ENCODE results near the gene ZNF397. TPM values are rescaled to one million over a fixed set of nuclear protein-coding genes. Genes with fewer than 3 reads are reported as not detected.

ZNF397 gene
- total and polyA plus RNA-seq, 2 donors (not counting 3 experiments of a cell fraction or from before 2014, with no cell fraction given), result 1.5 to 5.5 TPM

- H3K79me2 ChIP-seq (ENCODE audit: control insufficient read depth, insufficient read depth, low read length), result peaks cover 25% of the 10 kb centered on the region
- ChIA-PET CTCF (interaction anchor here (0.7 kb wide), 1 partner anchor 71 kb away, joined by 3 read pairs; no protein-coding TSS in a partner anchor), POLR2A (no interaction called here)
- peaks cover 2% of the 10 kb centered on the region for H3K9me3 ChIP-seq (replicated peaks; ENCODE audit: control insufficient read depth, insufficient read depth, low read length)
- FAIRE-seq, result no peak
- dilution Hi-C loops (cut with MboI; ENCODE audit: extremely low pct_ligation_motif_present, low sequenced_read_pairs) (no loop called here), intact Hi-C loops (cut with micrococcal nuclease) (no loop called here)
- H4K20me1 ChIP-seq (replicated peaks; ENCODE audit: control insufficient read depth, extremely low read depth, insufficient read depth, low read length), result no peaks in the 10 kb centered on the region
- H3K4me2 ChIP-seq (ENCODE audit: insufficient read depth, low read length), result no peak overlapping the region
- no peaks in the 10 kb centered on the region for H3K9me1 ChIP-seq (replicated peaks; ENCODE audit: control insufficient read depth, extremely low read depth, insufficient read depth, low read length)
- H3K4me1 ChIP-seq (ENCODE audit: control insufficient read depth, extremely low read depth, insufficient read depth, low read length), result peaks cover 23% of the 10 kb centered on the region
- no peak overlapping the region for H3K9ac ChIP-seq (replicated peaks; ENCODE audit: extremely low read depth, insufficient read depth, low read length)
- no peak overlapping the region for H3K4me3 ChIP-seq (replicated peaks in 1 of 3; ENCODE audit: insufficient read depth in 1 of 3, low read depth in 1 of 3, low read length in 3 of 3)
- BruUV-seq (replicated peaks), result no TSS peak
- TF ChIP-seq MAX (IDR thresholded peaks at IDR 0.05; ENCODE audit: insufficient read depth, insufficient read length) (no peak), FOS (IDR thresholded peaks at IDR 0.05; ENCODE audit: borderline replicate concordance, insufficient read depth, low read length) (no peak), MYC (IDR thresholded peaks at IDR 0.05; ENCODE audit: low read depth, low read length) (no peak), POLR2AphosphoS5 (IDR thresholded peaks at IDR 0.05; ENCODE audit: insufficient read depth, low read depth, low read length) (no peak), EZH2 (IDR thresholded peaks at IDR 0.05; ENCODE audit: borderline replicate concordance, low read depth, low read length, severe bottlenecking) (no peak), JUN (IDR thresholded peaks at IDR 0.05; ENCODE audit: borderline replicate concordance, insufficient read depth, insufficient read length, low read depth) (no peak), POLR2A (IDR thresholded peaks at IDR 0.05; ENCODE audit: low read depth, low read length) (no peak), CTCF (IDR thresholded peaks at IDR 0.05; ENCODE audit: extremely low read depth in 1 of 2, insufficient read depth in 1 of 2, low read depth in 1 of 2, low read length in 2 of 2) (no peak), GATA2 (IDR thresholded peaks at IDR 0.05; ENCODE audit: insufficient read depth, insufficient read length, low read depth, low read length) (no peak)
- no peak overlapping the region for H3K27ac ChIP-seq (ENCODE audit: insufficient read depth, low read depth, low read length)
- no peak for DNase-seq (ENCODE audit: low read depth, low spot score)
- H3K27me3 ChIP-seq (ENCODE audit: control insufficient read depth in 2 of 2, insufficient read depth in 2 of 2, low read length in 2 of 2), result no peaks in the 10 kb centered on the region
- H3K36me3 ChIP-seq (ENCODE audit: control insufficient read depth in 2 of 2, extremely low read depth in 1 of 2, insufficient read depth in 2 of 2, low read length in 2 of 2), result peaks cover 0 to 6% of the 10 kb centered on the region in 2 experiments
- H2AFZ ChIP-seq (ENCODE audit: low read depth, low read length), result no peak overlapping the region
Observed at GRCh38 chr18:35283923-35284794, 43.3 kb downstream of the ZNF397 start.

Measured in endothelial cell of umbilical vein (primary cell).